NCI-H345 treated with DMSO at 0.1 percent for 48 hours (cell line): ENCODE data around the gene TTC38.

ENCODE experiments used
- DNase-seq: peaks from one replicate; lab custom pipeline; 2025; ENCODE audit not compliant: unreplicated experiment; lab: John Stamatoyannopoulos, UW

The TTC38 gene

GRCh38 chr22:46267431-46268279, at the start of gene TTC38:
Gene TTC38, plus strand, starts transcription at chr22:46268008. Its CDS starts 32 bp downstream, at chr22:46268040.
- DNase-seq: no peak

GRCh38 chr22:46219636-46220035, 48.2 kb upstream of the TTC38 start:
- peak; percentile 45 for DNase-seq

GRCh38 chr22:46220921-46221320, 46.9 kb upstream of the TTC38 start:
- no peak for DNase-seq

- DNase-seq: no peak
These were observed 43.5 kb upstream of the TTC38 start for GRCh38 chr22:46224044-46224897.

- no peak for DNase-seq
These were observed 42.9 kb upstream of the TTC38 start for GRCh38 chr22:46224898-46225290.

- DNase-seq: no peak
These were observed 42.2 kb upstream of the TTC38 start for GRCh38 chr22:46225631-46226030.

GRCh38 chr22:46226577-46226976, 41.2 kb upstream of the TTC38 start:
- no peak for DNase-seq

GRCh38 chr22:46229701-46230100, 38.1 kb upstream of the TTC38 start:
- DNase-seq: no peak

GRCh38 chr22:46230262-46230901, 37.4 kb upstream of the TTC38 start:
- DNase-seq: no peak

GRCh38 chr22:46233231-46233630, 34.6 kb upstream of the TTC38 start:
- no peak for DNase-seq

GRCh38 chr22:46234969-46235368, 32.8 kb upstream of the TTC38 start:
- DNase-seq: no peak

GRCh38 chr22:46237453-46238124, 30.2 kb upstream of the TTC38 start:
- DNase-seq: no peak

- DNase-seq: no peak
These were observed 29.3 kb upstream of the TTC38 start for GRCh38 chr22:46238541-46238940.

- DNase-seq: no peak
These were observed 28.4 kb upstream of the TTC38 start for GRCh38 chr22:46239261-46240048.

- no peak for DNase-seq
These were observed 27.7 kb upstream of the TTC38 start for GRCh38 chr22:46240073-46240472.

GRCh38 chr22:46240506-46240905, 27.3 kb upstream of the TTC38 start:
- DNase-seq: no peak

GRCh38 chr22:46240907-46241306, 26.9 kb upstream of the TTC38 start:
- DNase-seq: no peak

- no peak for DNase-seq
These were observed 26.3 kb upstream of the TTC38 start for GRCh38 chr22:46241396-46242007.

- no peak for DNase-seq
These were observed 25.7 kb upstream of the TTC38 start for GRCh38 chr22:46242076-46242475.

- no peak for DNase-seq
These were observed 23.0 kb upstream of the TTC38 start for GRCh38 chr22:46244771-46245170.
